GM18873 (cell line): ENCODE data around the gene LRP1.

ENCODE experiments used
- ATAC-seq: cut with Tn5 transposase; IDR thresholded peaks from one replicate; pipeline ENCODE4 v1.9.1; 2021; ENCODE audit warnings: mild to moderate bottlenecking, moderate library complexity, moderate number of reproducible peaks; ENCODE audit not compliant: unreplicated experiment, low FRiP score

The LRP1 gene

GRCh38 chr12:57131896-57132744 lies 3.8 kb downstream of the LRP1 start:
- no peak for ATAC-seq

- no peak for ATAC-seq
Measured at GRCh38 chr12:57133013-57133569, 4.8 kb downstream of the LRP1 start.

- ATAC-seq: no peak
Measured at GRCh38 chr12:57133916-57134315, 5.6 kb downstream of the LRP1 start.

GRCh38 chr12:57134949-57135348 lies 6.7 kb downstream of the LRP1 start:
- no peak for ATAC-seq

GRCh38 chr12:57135527-57136326 lies 7.4 kb downstream of the LRP1 start:
- no peak for ATAC-seq

- ATAC-seq: no peak
Measured at GRCh38 chr12:57138526-57139272, 10.4 kb downstream of the LRP1 start.

GRCh38 chr12:57139796-57140649 lies 11.7 kb downstream of the LRP1 start:
- no peak for ATAC-seq

- ATAC-seq: no peak
Measured at GRCh38 chr12:57141249-57141648, 13.0 kb downstream of the LRP1 start.

- ATAC-seq: no peak
Measured at GRCh38 chr12:57142121-57142520, 13.8 kb downstream of the LRP1 start.

GRCh38 chr12:57142727-57143126 lies 14.4 kb downstream of the LRP1 start:
- no peak for ATAC-seq

- ATAC-seq: no peak
Measured at GRCh38 chr12:57143454-57143853, 15.2 kb downstream of the LRP1 start.

- ATAC-seq: no peak
Measured at GRCh38 chr12:57145460-57146059, 17.3 kb downstream of the LRP1 start.

- ATAC-seq: no peak
Measured at GRCh38 chr12:57146092-57146491, 17.8 kb downstream of the LRP1 start.

GRCh38 chr12:57146961-57147944 lies 19.0 kb downstream of the LRP1 start, which contains the start of gene LRP1-AS:
LRP1-AS (minus strand) TSS chr12:57147619.
- ATAC-seq: no peak

GRCh38 chr12:57148469-57149244 lies 20.4 kb downstream of the LRP1 start:
- no peak for ATAC-seq

- ATAC-seq: no peak
Measured at GRCh38 chr12:57149245-57149900, 21.1 kb downstream of the LRP1 start.
